ENCODE data around the gene JAG1.

JAG1 gene

DNA sequence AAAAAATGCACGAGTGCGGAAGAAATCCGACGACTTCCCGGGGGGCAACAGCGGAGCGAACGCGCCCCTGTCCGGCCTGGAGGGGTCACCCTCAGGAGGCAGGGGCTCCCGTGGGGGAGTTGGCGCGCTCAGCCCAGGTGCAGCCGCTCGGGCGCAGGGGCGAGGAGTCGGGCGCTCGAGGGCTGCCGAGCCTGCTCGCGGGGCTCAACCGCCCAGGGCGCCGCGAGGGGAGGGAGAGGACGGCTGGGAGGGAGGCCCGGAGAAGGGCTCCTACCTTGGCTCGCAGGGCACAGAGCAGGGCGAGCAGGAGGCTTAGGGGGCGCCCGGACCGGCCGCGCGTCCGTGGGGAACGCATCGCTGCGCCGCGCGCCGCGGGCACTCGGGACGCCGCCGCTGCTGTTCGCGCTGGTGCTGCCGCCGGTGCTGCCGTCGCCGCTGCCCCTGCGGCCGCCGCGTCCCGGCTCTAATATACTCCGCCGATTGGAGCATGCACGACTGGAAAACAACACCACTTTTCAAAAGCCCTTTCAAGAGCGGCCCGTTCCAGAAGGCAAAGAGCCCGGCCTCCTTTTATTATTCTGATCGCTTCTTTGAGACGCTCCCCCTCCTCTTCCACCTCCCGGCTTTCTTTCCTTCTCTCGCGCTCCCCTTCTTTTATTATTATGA, 490 bp downstream of the JAG1 start:
- H3K4me2 ChIP-seq (ENCODE audit: low read length), result peak overlapping the region; percentile 82
- no CpG with 5 or more reads among the region's 73 CpGs for WGBS (ENCODE audit: extremely low coverage, insufficient coverage, low lambda C conversion rate)
- no peak overlapping the region for H3K23ac ChIP-seq (ENCODE audit: low read length)
- H3K56ac ChIP-seq (ENCODE audit: low read length), result peak overlapping the region; percentile 68
- DNase-seq, result no peak
- H3K27ac ChIP-seq (ENCODE audit: low read depth, low read length), result peak overlapping the region; percentile 34
- H3K18ac ChIP-seq (ENCODE audit: low read length), result peak overlapping the region; percentile 20
- H3K79me2 ChIP-seq (ENCODE audit: control insufficient read depth, insufficient read depth, low read length), result peaks cover 9% of the 10 kb centered on the region
- peak overlapping the region; percentile 62 for H3K4me3 ChIP-seq (ENCODE audit: low read length)
- no peak overlapping the region for H2AK5ac ChIP-seq (ENCODE audit: low read length)
- H3K27me3 ChIP-seq (ENCODE audit: insufficient read depth, low read length, poor library complexity), result no peaks in the 10 kb centered on the region
- H3K4ac ChIP-seq (ENCODE audit: low read depth, low read length), result peak overlapping the region; percentile 41
- H2BK120ac ChIP-seq (ENCODE audit: low read depth, low read length), result no peak overlapping the region
- H4K8ac ChIP-seq (ENCODE audit: low read depth, low read length), result no peak overlapping the region
- H2BK5ac ChIP-seq (ENCODE audit: low read length), result no peak overlapping the region
- H4K5ac ChIP-seq (ENCODE audit: low read length), result no peak overlapping the region
- H3K4me1 ChIP-seq (ENCODE audit: control insufficient read depth, low read depth, low read length), result peaks cover 2% of the 10 kb centered on the region
- no peaks in the 10 kb centered on the region for H3K36me3 ChIP-seq (ENCODE audit: control insufficient read depth, insufficient read depth, low read length)
- no peak overlapping the region for H2BK15ac ChIP-seq (replicated peaks; ENCODE audit: low read depth)
- peak overlapping the region; percentile 68 for H3K9ac ChIP-seq (ENCODE audit: low read length)
- no peaks in the 10 kb centered on the region for H3K79me1 ChIP-seq (ENCODE audit: low read length)

GRCh38 chr20:10672624-10673127, 1.1 kb downstream of the JAG1 start:
- Histone ChIP-seq H3K27ac (ENCODE audit: low read depth, low read length) (no peak overlapping the region), H3K56ac (ENCODE audit: low read length) (peak overlapping the region; percentile 68), H3K36me3 (ENCODE audit: control insufficient read depth, insufficient read depth, low read length) (no peaks in the 10 kb centered on the region), H3K4me3 (ENCODE audit: low read length) (peak overlapping the region; percentile 62), H2BK5ac (ENCODE audit: low read length) (no peak overlapping the region), H2BK15ac (replicated peaks; ENCODE audit: low read depth) (no peak overlapping the region), H3K9ac (ENCODE audit: low read length) (peak overlapping the region; percentile 68), H2BK120ac (ENCODE audit: low read depth, low read length) (no peak overlapping the region), H4K8ac (ENCODE audit: low read depth, low read length) (no peak overlapping the region), H3K23ac (ENCODE audit: low read length) (peak overlapping the region; percentile 11), H2AK5ac (ENCODE audit: low read length) (no peak overlapping the region), H3K4me1 (ENCODE audit: control insufficient read depth, low read depth, low read length) (peaks cover 2% of the 10 kb centered on the region), H3K4ac (ENCODE audit: low read depth, low read length) (no peak overlapping the region), H3K18ac (ENCODE audit: low read length) (peak overlapping the region; percentile 77), H3K27me3 (ENCODE audit: insufficient read depth, low read length, poor library complexity) (no peaks in the 10 kb centered on the region), H3K4me2 (ENCODE audit: low read length) (peak overlapping the region; percentile 82), H4K5ac (ENCODE audit: low read length) (no peak overlapping the region), H3K79me1 (ENCODE audit: low read length) (no peaks in the 10 kb centered on the region), H3K79me2 (ENCODE audit: control insufficient read depth, insufficient read depth, low read length) (peaks cover 9% of the 10 kb centered on the region)
- WGBS (ENCODE audit: extremely low coverage, insufficient coverage, low lambda C conversion rate), result no CpG with 5 or more reads among the region's 47 CpGs
- peak; percentile 69 for DNase-seq

DNA sequence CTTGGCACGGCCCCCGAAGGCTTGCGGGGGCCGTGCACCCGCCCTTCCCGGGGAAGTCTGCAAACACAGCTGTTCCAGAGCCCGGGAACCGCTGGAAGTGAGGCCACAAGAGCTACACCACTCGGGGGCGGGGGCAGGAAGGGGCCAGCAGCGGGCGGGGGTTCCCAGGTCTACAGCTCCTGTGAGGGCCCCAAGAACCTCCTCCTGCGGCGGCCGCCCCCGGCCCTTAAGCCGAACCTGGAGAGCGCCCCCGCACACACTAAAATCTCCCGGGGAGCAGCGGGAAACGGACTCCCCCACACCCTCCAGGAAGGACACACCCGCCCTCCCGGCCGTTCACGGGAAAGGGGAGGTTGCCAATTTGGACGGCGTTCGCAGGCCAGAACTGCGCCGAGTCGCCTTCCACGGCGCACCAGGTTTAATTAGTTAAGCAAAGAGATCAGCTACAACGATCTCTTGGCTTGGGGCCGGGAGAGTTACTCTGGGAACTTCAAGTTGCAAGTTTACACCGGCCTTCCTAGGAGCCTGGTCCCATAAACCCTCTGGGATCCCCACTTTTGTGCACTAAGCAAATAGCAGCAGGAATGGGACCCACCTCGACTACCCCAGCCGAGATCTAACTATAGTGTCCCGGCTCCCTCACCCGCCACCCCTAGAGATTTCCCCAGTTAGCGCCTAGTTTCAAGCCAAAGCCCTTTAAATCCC, 1.7 kb downstream of the JAG1 start:
- peak; percentile 52 for DNase-seq
- no CpG with 5 or more reads among the region's 42 CpGs for WGBS (ENCODE audit: extremely low coverage, insufficient coverage, low lambda C conversion rate)
- H3K27ac ChIP-seq (ENCODE audit: low read depth, low read length), result no peak overlapping the region

GRCh38 chr20:10671221-10671918, 2.4 kb downstream of the JAG1 start:
- DNase-seq, result peak; percentile 85
- Histone ChIP-seq H3K4ac (ENCODE audit: low read depth, low read length) (peak overlapping the region; percentile 73), H3K56ac (ENCODE audit: low read length) (peak overlapping the region; percentile 68), H2BK5ac (ENCODE audit: low read length) (no peak overlapping the region), H3K4me3 (ENCODE audit: low read length) (no peak overlapping the region), H3K27me3 (ENCODE audit: insufficient read depth, low read length, poor library complexity) (no peaks in the 10 kb centered on the region), H2AK5ac (ENCODE audit: low read length) (no peak overlapping the region), H3K18ac (ENCODE audit: low read length) (peak overlapping the region; percentile 77), H3K23ac (ENCODE audit: low read length) (no peak overlapping the region), H3K79me1 (ENCODE audit: low read length) (peaks cover 4% of the 10 kb centered on the region), H3K4me1 (ENCODE audit: control insufficient read depth, low read depth, low read length) (peaks cover 2% of the 10 kb centered on the region), H3K36me3 (ENCODE audit: control insufficient read depth, insufficient read depth, low read length) (no peaks in the 10 kb centered on the region), H4K8ac (ENCODE audit: low read depth, low read length) (no peak overlapping the region), H3K4me2 (ENCODE audit: low read length) (peak overlapping the region; percentile 17), H4K5ac (ENCODE audit: low read length) (no peak overlapping the region), H2BK120ac (ENCODE audit: low read depth, low read length) (no peak overlapping the region), H3K79me2 (ENCODE audit: control insufficient read depth, insufficient read depth, low read length) (peaks cover 15% of the 10 kb centered on the region), H3K9ac (ENCODE audit: low read length) (peak overlapping the region; percentile 68), H2BK15ac (replicated peaks; ENCODE audit: low read depth) (no peak overlapping the region), H3K27ac (ENCODE audit: low read depth, low read length) (no peak overlapping the region)
- no CpG with 5 or more reads among the region's 13 CpGs for WGBS (ENCODE audit: extremely low coverage, insufficient coverage, low lambda C conversion rate)

More for the DNA sequence above, 1.7 kb downstream of the JAG1 start:
- Histone ChIP-seq H3K4me3 (ENCODE audit: low read length) (peak overlapping the region; percentile 62), H2BK120ac (ENCODE audit: low read depth, low read length) (no peak overlapping the region), H3K9ac (ENCODE audit: low read length) (peak overlapping the region; percentile 68), H3K4me2 (ENCODE audit: low read length) (peak overlapping the region; percentile 82), H3K79me1 (ENCODE audit: low read length) (peaks cover 3% of the 10 kb centered on the region), H3K23ac (ENCODE audit: low read length) (no peak overlapping the region), H2AK5ac (ENCODE audit: low read length) (no peak overlapping the region), H2BK5ac (ENCODE audit: low read length) (no peak overlapping the region), H3K56ac (ENCODE audit: low read length) (peak overlapping the region; percentile 68), H4K8ac (ENCODE audit: low read depth, low read length) (no peak overlapping the region), H3K27me3 (ENCODE audit: insufficient read depth, low read length, poor library complexity) (no peaks in the 10 kb centered on the region), H3K18ac (ENCODE audit: low read length) (peak overlapping the region; percentile 77), H3K36me3 (ENCODE audit: control insufficient read depth, insufficient read depth, low read length) (no peaks in the 10 kb centered on the region), H3K79me2 (ENCODE audit: control insufficient read depth, insufficient read depth, low read length) (peaks cover 12% of the 10 kb centered on the region), H4K5ac (ENCODE audit: low read length) (no peak overlapping the region), H2BK15ac (replicated peaks; ENCODE audit: low read depth) (no peak overlapping the region), H3K4ac (ENCODE audit: low read depth, low read length) (peak overlapping the region; percentile 73), H3K4me1 (ENCODE audit: control insufficient read depth, low read depth, low read length) (peaks cover 2% of the 10 kb centered on the region)

DNA sequence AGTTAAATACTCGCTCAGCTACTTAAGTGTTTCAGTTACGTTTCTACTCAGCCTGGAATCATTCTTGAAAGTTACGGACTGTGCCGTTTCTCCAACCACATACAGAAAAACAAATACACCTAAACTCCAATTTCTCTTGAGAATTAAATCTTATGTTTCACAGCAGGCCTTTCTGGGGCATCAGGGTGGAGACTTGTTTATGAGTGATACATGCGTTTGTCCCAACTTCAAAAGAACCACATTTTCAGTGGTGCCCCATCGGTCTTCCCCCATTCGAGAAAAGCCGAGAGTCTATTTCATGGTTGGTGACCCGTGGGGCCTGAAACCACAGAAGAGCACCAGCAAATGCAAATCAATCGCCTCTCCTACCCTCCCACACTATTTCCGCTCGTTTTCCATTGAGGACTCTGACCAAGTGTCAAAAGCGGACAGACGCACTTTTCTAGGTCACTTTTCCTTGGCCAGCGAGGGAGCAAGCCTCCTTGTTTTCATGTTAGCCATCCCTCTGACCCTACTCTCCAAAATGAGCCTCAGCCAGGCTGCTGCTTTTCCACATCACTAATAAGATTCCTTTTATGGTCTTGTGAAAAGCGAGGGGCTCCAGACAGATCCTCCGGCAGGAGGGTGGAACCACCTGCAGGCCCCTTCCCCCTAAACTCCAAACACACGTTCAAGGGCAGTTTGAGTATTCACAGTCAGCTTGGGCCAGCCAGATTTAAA, 3.1 kb downstream of the JAG1 start:
- no peak overlapping the region for H3K56ac ChIP-seq (ENCODE audit: low read length)
- H3K27me3 ChIP-seq (ENCODE audit: insufficient read depth, low read length, poor library complexity), result no peaks in the 10 kb centered on the region
- no CpG with 5 or more reads among the region's 18 CpGs for WGBS (ENCODE audit: extremely low coverage, insufficient coverage, low lambda C conversion rate)

More for the DNA sequence above, 3.1 kb downstream of the JAG1 start:
- H3K4me2 ChIP-seq (ENCODE audit: low read length), result no peak overlapping the region
- peaks cover 8% of the 10 kb centered on the region for H3K4me1 ChIP-seq (ENCODE audit: control insufficient read depth, low read depth, low read length)
- peaks cover 4% of the 10 kb centered on the region for H3K79me1 ChIP-seq (ENCODE audit: low read length)
- H2BK5ac ChIP-seq (ENCODE audit: low read length), result no peak overlapping the region
- no peak overlapping the region for H2BK120ac ChIP-seq (ENCODE audit: low read depth, low read length)
- H4K8ac ChIP-seq (ENCODE audit: low read depth, low read length), result no peak overlapping the region
- H2AK5ac ChIP-seq (ENCODE audit: low read length), result no peak overlapping the region
- H3K36me3 ChIP-seq (ENCODE audit: control insufficient read depth, insufficient read depth, low read length), result no peaks in the 10 kb centered on the region
- no peak overlapping the region for H3K9ac ChIP-seq (ENCODE audit: low read length)
- peaks cover 16% of the 10 kb centered on the region for H3K79me2 ChIP-seq (ENCODE audit: control insufficient read depth, insufficient read depth, low read length)
- H2BK15ac ChIP-seq (replicated peaks; ENCODE audit: low read depth), result no peak overlapping the region
- no peak for DNase-seq
- H3K4ac ChIP-seq (ENCODE audit: low read depth, low read length), result no peak overlapping the region
- H3K23ac ChIP-seq (ENCODE audit: low read length), result no peak overlapping the region
- no peak overlapping the region for H3K4me3 ChIP-seq (ENCODE audit: low read length)
- H3K18ac ChIP-seq (ENCODE audit: low read length), result peak overlapping the region; percentile 46
- no peak overlapping the region for H3K27ac ChIP-seq (ENCODE audit: low read depth, low read length)
- H4K5ac ChIP-seq (ENCODE audit: low read length), result no peak overlapping the region
